Stomach (tissue), 4 donors: Measurements from ENCODE around the gene PYGM.

ENCODE experiments used
- CTCF ChIP-seq, 7 experiments: fragments of 450-650 bp in 4 of 7; fragments of 200-600 bp in 3 of 7; sonication (generic) in 3 of 7; IDR thresholded peaks; one replicate each; pipeline ENCODE4 v1.5.1; 2016 to 2019; ENCODE audit warnings: antibody characterized with exemption in 7 of 7, control low read depth in 2 of 7, mild to moderate bottlenecking in 1 of 7
- EP300 ChIP-seq: sonication (generic); formaldehyde crosslinking; IDR thresholded peaks from one replicate; pipeline ENCODE4 v1.6.1; 2017; ENCODE audit warnings: antibody characterized with exemption
- POLR2A ChIP-seq, 4 donors: fragments of 450-650 bp; IDR thresholded peaks; one replicate each; pipeline ENCODE4 v1.6.1; 2016; ENCODE audit warnings: antibody characterized with exemption in 4 of 4, control low read depth in 2 of 4, mild to moderate bottlenecking in 1 of 4, moderate library complexity in 1 of 4
- POLR2AphosphoS5 ChIP-seq, 3 donors: sonication (generic); formaldehyde crosslinking; IDR thresholded peaks; one replicate each; pipeline ENCODE4 v1.6.1; 2016; ENCODE audit warnings: antibody characterized with exemption in 3 of 3

- TF ChIP-seq POLR2AphosphoS5 (IDR thresholded peaks at IDR 0.05) = no peak
- TF ChIP-seq CTCF (IDR thresholded peaks at IDR 0.05) = no peak
- TF ChIP-seq EP300 = no peak
- no peak for TF ChIP-seq POLR2A (IDR thresholded peaks at IDR 0.05)
These were observed 34.8 kb downstream of the PYGM start for GRCh38 chr11:64724863-64725532.
